Measurements from ENCODE around the gene ZFAND2A.
"Not testable (repeated sequence)": the region's sequence is repeated elsewhere in the genome, so short reads cannot be mapped to it uniquely, and the experiment has no call there.

The ZFAND2A gene

GRCh38 chr7:1159891-1160669 lies at the start of gene ZFAND2A:
Gene ZFAND2A, minus strand, starts transcription at chr7:1160196. Its CDS starts 1,984 bp downstream, at chr7:1158212.
- DNase-seq: peak; percentile 98

GRCh38 chr7:1209097-1209496 lies 49.1 kb upstream of the ZFAND2A start:
- no peak for DNase-seq

- DNase-seq: not testable (repeated sequence)
These were observed 45.7 kb upstream of the ZFAND2A start for GRCh38 chr7:1205742-1206141.

GRCh38 chr7:1204460-1205140 lies 44.6 kb upstream of the ZFAND2A start:
- no peak for DNase-seq

- DNase-seq: not testable (repeated sequence)
These were observed 42.9 kb upstream of the ZFAND2A start for GRCh38 chr7:1202914-1203313.

GRCh38 chr7:1201916-1202315 lies 41.9 kb upstream of the ZFAND2A start:
- no peak for DNase-seq

- peak; percentile 36 for DNase-seq
These were observed 40.0 kb upstream of the ZFAND2A start for GRCh38 chr7:1200045-1200444.

GRCh38 chr7:1197997-1198625 lies 38.1 kb upstream of the ZFAND2A start:
- DNase-seq: peak; percentile 84

GRCh38 chr7:1196950-1197349 lies 37.0 kb upstream of the ZFAND2A start:
- DNase-seq: no peak

- DNase-seq: not testable (repeated sequence)
These were observed 36.4 kb upstream of the ZFAND2A start for GRCh38 chr7:1196441-1196840.

- DNase-seq: peak; percentile 18
These were observed 33.8 kb upstream of the ZFAND2A start for GRCh38 chr7:1193593-1194424.

GRCh38 chr7:1192171-1192676 lies 32.2 kb upstream of the ZFAND2A start:
- peak; percentile 61 for DNase-seq

- DNase-seq: no peak
These were observed 30.2 kb upstream of the ZFAND2A start for GRCh38 chr7:1189986-1190772.

GRCh38 chr7:1188720-1189294 lies 28.8 kb upstream of the ZFAND2A start:
- no peak for DNase-seq

- DNase-seq: no peak
These were observed 27.1 kb upstream of the ZFAND2A start for GRCh38 chr7:1187127-1187526.

- DNase-seq: no peak
These were observed 21.6 kb upstream of the ZFAND2A start for GRCh38 chr7:1181640-1182039.

- DNase-seq: no peak
These were observed 21.0 kb upstream of the ZFAND2A start for GRCh38 chr7:1181031-1181430.

- DNase-seq: peak; percentile 30
These were observed 16.9 kb upstream of the ZFAND2A start for GRCh38 chr7:1176891-1177373.

GRCh38 chr7:1175967-1176851 lies 16.2 kb upstream of the ZFAND2A start:
- peak; percentile 62 for DNase-seq

- DNase-seq: no peak
These were observed 15.6 kb upstream of the ZFAND2A start for GRCh38 chr7:1175597-1175966.

Data from fibroblast of skin of right quadriceps (primary cell).